GM23248 (cell line): ENCODE results near the gene EEIG2.

ENCODE experiments used
- EZH2 ChIP-seq: fragments of 200-600 bp; sonication (generic); IDR thresholded peaks from 2 replicates; pipeline ENCODE4 v1.6.1; 2018; ENCODE audit warnings: antibody characterized with exemption, mild to moderate bottlenecking; ENCODE audit not compliant: insufficient read depth, poor library complexity, severe bottlenecking
- EZH2phosphoT487 ChIP-seq: fragments of 200-600 bp; sonication (generic); IDR thresholded peaks from 2 replicates; pipeline ENCODE4 v1.6.1; 2018; ENCODE audit warnings: antibody characterized with exemption, moderate library complexity, mild to moderate bottlenecking, low read depth; ENCODE audit not compliant: insufficient read depth

DNA sequence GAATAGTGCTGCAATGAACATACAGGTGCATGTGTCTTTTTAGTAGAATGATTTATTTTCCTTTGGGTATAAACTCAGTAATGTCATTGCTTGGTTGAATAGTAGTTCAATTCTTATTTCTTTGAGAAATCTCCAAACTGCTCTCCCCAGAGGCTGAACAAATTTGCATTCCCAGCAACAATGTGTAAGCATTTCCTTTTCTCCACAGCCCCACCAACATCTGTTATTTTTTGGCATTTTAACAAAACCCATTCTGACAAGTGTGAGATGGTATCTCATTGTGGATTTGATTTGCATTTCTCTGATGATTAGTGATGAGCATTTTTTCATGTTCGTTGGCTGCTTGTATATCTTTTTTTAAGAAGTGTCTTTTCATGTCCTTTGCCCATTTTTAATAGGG, 21.9 kb upstream of the EEIG2 start:
- TF ChIP-seq EZH2 (no peak), EZH2phosphoT487 (no peak)
